IPS-15b (cell line): ENCODE measurements around the gene CRTC1.

Experiments used
- H3K27me3 ChIP-seq: one replicate; pipeline ENCODE4 v1.6.1; 2013; ENCODE audit warnings: low read length; ENCODE audit not compliant: control insufficient read depth, insufficient read depth
- H3K36me3 ChIP-seq: one replicate; pipeline ENCODE4 v1.6.1; 2013; ENCODE audit warnings: low read length; ENCODE audit not compliant: control insufficient read depth, insufficient read depth
- H3K4me1 ChIP-seq: one replicate; pipeline ENCODE4 v1.6.1; 2013; ENCODE audit warnings: mild to moderate bottlenecking, low read length; ENCODE audit not compliant: control insufficient read depth, insufficient read depth
- H3K4me3 ChIP-seq: one replicate; pipeline ENCODE4 v1.5.1; 2013; ENCODE audit warnings: low read depth, low read length
- H3K9ac ChIP-seq: one replicate; pipeline ENCODE4 v1.6.1; 2013; ENCODE audit warnings: low read depth, mild to moderate bottlenecking, low read length
- H3K9me3 ChIP-seq: one replicate; pipeline ENCODE4 v1.6.1; 2013; ENCODE audit warnings: mild to moderate bottlenecking, low read length; ENCODE audit not compliant: control insufficient read depth, insufficient read depth

The CRTC1 gene

DNA sequence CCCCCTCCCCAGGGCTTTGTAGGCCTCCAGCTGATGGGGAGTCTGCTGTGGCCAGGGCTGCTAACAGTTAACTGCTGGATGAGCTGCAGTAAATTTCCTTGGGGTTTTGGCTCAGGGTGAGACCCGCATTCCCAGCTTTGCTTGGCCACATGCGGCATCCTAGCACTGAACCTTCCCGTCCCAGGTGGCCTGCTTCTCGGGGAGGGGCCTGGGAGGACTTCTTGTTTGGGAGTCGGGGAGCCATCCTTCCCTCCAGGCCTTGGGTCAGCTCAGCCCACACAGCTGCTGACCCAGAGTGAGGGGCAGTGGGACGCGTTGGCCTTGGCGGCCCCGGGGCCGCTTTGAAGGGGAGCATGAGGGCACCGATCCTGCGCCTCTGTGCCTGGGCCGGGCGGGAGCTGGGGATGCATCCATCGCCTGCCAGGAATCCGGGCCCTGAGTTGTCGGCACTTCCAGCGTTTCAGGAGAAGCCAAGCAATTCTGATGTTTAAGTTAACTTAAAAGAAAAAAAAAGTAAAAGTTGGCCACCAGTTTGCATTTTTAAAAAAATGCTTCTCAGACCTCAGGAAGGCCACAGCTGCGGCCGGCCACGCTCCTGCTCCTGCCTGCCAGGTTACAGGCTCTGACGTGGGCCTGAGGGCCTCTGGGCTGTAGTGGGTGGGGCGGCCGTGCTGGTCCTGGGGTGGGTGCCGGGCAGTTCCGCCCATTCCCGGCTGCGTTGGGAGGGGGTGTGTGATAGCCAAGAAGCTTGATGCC is 27.7 kb downstream of the CRTC1 start:
- no peaks in the 10 kb centered on the region for H3K27me3 ChIP-seq
- H3K9ac ChIP-seq = no peak overlapping the region
- H3K36me3 ChIP-seq = no peaks in the 10 kb centered on the region
- no peak overlapping the region for H3K4me3 ChIP-seq
- no peaks in the 10 kb centered on the region for H3K4me1 ChIP-seq
- no peaks in the 10 kb centered on the region for H3K9me3 ChIP-seq

DNA sequence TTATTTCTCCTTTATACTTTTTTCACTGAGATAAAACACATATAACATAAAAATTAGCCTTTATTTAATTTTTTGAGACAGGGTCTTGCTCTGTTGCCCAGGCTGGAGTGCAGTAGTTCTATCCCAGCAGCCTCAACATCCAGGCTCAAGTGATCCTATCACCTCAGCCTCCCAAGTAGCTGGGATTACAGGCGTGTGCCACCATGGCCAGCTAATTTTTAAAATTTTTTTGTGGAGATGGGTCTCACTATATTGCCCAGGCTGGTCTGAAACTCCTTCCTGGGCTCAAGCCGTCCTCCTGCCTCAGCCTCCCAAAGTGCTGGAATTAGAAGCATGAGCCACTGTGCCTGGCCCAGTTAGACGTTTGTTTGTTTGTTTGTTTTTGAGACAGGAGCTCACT is 28.4 kb downstream of the CRTC1 start:
- Histone ChIP-seq H3K27me3 (no peaks in the 10 kb centered on the region), H3K9ac (no peak overlapping the region), H3K4me1 (no peaks in the 10 kb centered on the region), H3K4me3 (no peak overlapping the region), H3K9me3 (no peaks in the 10 kb centered on the region), H3K36me3 (no peaks in the 10 kb centered on the region)

DNA sequence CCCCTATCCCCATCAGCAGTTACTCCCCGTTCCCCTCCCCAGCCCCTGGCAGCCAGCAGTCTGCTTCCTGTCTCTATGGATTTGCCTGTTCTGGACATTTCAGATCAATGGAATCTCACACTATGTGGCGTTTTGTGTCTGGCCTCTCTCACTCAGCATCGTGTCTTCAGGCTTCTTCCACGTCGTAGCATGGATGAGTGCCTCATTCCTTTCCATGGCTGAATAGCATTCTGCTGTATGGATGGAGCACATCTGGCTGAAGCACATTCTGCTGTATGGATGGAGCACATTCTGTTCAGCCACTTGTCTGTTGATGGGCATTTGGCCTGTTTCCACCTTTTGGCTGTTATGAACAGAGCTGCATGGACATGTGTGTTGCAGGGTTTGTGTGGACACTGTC is 29.5 kb downstream of the CRTC1 start:
- Histone ChIP-seq H3K9ac (no peak overlapping the region), H3K4me3 (no peak overlapping the region), H3K27me3 (no peaks in the 10 kb centered on the region), H3K4me1 (no peaks in the 10 kb centered on the region), H3K36me3 (no peaks in the 10 kb centered on the region), H3K9me3 (no peaks in the 10 kb centered on the region)

DNA sequence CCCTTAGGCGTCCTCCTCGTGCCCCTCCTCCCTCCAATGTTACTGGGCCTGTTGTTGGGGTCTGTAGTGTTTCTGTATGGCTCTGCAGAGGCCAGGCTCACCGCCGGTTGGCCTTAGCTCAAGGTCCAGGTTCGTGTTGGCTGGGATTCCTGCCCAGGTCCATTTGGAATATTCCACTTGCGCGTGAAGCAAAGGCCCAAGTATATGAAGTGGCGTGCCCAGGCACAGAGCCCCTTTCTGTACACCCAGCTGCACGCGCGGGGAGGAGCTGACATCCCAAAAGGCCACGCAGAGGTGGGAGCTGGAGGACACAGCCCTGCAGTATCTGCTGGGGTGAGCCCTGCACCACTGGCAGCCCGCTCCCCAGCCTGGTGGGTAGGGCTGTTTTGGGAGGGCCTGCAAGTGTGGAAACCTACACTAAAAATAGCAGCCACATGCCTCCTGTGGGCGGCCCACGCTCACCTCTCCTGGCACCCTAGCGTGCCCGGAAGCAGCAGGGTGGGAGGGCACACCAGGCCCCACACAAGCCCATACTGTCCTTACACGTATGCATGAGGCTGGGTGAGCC is 30.2 kb downstream of the CRTC1 start:
- no peaks in the 10 kb centered on the region for H3K4me1 ChIP-seq
- no peaks in the 10 kb centered on the region for H3K9me3 ChIP-seq
- H3K4me3 ChIP-seq = no peak overlapping the region
- no peaks in the 10 kb centered on the region for H3K36me3 ChIP-seq
- H3K9ac ChIP-seq = no peak overlapping the region
- H3K27me3 ChIP-seq = no peaks in the 10 kb centered on the region

DNA sequence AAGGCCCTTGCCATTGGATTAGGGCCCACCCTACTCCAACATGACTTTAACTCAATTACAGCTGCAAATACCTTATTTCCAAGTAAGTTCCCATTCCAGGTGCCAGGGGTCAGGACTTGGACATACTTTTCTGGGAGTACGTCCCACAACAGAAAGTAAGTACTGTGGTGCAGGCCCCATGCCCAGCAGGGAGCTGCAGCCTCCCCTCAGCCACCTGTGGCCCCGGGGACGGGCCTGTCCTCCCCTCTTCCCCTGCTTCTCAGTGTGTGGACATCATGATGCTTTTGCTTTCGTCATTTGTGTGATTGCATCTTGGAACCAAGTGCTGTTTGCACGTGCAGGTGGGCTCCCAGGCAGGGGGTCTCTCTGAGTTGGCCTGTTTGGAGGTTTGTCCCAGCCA is 31.9 kb downstream of the CRTC1 start:
- no peak overlapping the region for H3K9ac ChIP-seq
- H3K27me3 ChIP-seq = no peaks in the 10 kb centered on the region
- no peak overlapping the region for H3K4me3 ChIP-seq
- no peaks in the 10 kb centered on the region for H3K4me1 ChIP-seq
- H3K36me3 ChIP-seq = no peaks in the 10 kb centered on the region
- H3K9me3 ChIP-seq = no peaks in the 10 kb centered on the region

DNA sequence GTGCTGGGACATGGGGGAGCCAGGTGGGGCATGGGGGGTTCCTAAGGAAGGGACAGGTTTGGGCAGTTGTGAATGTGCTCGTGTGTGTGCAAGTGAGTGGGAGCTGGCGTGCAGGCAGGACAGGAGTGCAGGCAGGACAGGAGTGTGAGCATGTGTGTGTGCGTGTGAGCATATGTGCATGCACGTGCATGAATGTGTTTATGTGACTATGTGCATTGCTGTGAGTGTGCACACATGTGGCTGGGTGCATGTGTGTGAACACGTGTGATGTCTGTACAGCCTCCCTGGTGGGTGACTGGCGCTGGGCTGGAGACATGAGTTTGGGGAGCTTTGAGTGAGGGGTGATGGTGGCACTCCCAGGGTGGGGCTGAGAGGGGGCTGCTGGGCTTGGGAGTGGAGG is 33.4 kb downstream of the CRTC1 start:
- H3K27me3 ChIP-seq = no peaks in the 10 kb centered on the region
- no peaks in the 10 kb centered on the region for H3K9me3 ChIP-seq
- H3K36me3 ChIP-seq = no peaks in the 10 kb centered on the region
- H3K9ac ChIP-seq = no peak overlapping the region
- H3K4me1 ChIP-seq = no peaks in the 10 kb centered on the region
- no peak overlapping the region for H3K4me3 ChIP-seq

DNA sequence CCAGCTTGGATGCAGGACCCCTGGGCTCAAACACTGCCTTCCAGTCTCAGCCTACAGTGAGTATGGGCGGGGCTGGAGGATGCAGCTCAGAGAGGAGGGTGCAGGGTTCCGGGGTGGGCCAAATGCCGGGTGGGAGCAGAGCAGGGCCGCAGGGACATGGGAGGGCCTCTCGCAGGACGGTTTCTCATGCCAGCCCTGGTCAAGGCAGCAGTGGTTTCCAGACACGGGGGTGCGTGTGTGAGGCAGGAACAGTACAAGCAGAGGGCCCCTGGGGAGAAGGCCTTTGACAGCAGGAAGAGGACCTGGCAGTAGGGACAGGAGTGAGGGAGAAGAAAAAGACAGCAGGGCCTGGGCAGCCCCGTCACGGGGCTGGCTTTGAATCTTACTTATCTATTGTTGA is 34.1 kb downstream of the CRTC1 start:
- Histone ChIP-seq H3K4me1 (no peaks in the 10 kb centered on the region), H3K9ac (no peak overlapping the region)

DNA sequence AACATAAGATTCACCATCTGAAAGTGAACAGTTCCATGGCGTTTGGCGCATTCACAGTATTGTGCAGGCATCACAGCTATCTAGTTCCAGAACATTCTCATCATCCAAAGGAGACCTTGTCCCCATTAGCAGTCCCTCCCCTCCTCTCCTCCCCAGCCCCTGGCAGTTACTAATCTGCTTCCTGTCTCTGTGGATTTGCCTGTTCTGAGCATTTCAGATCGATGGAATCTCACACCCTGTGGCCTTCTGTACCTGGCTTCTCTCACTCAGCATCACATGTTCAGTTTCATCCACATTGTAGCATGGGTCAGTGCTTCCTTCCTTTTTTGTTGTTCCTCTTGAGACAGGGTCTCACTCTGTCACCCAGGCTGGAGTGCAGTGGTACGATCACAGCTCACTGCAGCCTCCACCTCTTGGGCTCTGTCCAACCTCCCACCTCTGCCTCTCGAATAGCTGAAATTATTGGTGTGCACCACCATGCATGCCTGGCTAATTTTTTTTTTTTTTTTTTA is 34.6 kb downstream of the CRTC1 start:
- H3K27me3 ChIP-seq = no peaks in the 10 kb centered on the region
- H3K4me3 ChIP-seq = no peak overlapping the region
- H3K36me3 ChIP-seq = no peaks in the 10 kb centered on the region
- no peaks in the 10 kb centered on the region for H3K4me1 ChIP-seq
- no peaks in the 10 kb centered on the region for H3K9me3 ChIP-seq
- H3K9ac ChIP-seq = peak overlapping the region; percentile 0

More for the DNA sequence above, 34.1 kb downstream of the CRTC1 start:
- Histone ChIP-seq H3K4me3 (no peak overlapping the region), H3K27me3 (no peaks in the 10 kb centered on the region), H3K36me3 (no peaks in the 10 kb centered on the region), H3K9me3 (no peaks in the 10 kb centered on the region)

DNA sequence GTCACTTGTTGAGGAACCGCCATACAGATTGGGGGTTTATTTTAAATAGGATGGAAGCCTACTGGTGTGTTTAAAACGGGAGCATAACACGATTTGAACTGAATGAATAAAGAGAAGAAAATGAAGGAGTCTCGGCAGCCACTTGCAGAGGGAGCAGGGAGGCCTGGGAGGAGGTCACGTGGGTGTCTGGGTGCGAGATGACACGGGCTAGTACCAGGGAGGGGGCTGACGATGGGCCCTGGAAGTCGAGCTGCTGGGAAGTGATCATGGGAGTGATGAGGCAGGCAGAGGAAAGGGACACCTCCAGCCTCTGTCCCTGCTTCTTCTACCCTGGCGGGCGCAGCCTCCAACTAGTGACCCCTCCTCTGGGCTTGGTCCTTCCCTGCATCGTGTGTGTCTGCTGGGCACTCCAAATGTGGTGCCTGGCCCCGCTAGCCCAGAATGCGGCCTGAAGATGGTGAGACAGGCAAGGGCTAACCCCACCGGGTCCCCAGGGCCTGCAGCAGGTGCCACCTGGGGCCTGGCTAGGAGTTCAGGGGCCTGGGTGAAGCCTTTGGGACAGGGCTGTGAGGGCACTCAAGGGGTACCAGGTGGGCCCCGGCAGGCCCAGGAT is 35.5 kb downstream of the CRTC1 start:
- Histone ChIP-seq H3K4me1 (no peaks in the 10 kb centered on the region), H3K9ac (no peak overlapping the region), H3K27me3 (no peaks in the 10 kb centered on the region), H3K36me3 (no peaks in the 10 kb centered on the region), H3K9me3 (no peaks in the 10 kb centered on the region), H3K4me3 (no peak overlapping the region)

DNA sequence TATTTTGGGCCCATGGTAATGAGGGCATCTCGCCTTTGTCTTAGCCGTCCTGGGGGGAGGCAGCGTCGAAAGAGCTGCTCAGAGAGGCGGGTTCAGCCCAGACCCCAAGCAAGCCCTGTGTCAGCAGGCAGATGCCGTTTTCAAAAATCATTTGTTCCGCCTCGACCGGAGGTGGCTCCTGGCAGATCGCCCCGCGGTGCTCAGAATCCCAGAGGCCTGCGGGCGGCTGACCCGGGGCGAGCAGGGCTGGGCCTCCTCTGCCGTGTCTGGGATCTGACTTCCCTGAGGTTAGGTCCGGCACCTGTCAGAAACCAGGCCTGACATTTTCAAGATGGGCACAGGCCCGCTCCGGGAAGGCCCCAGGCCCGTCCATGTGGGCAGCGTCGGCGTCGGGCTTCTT is 36.1 kb downstream of the CRTC1 start:
- no peaks in the 10 kb centered on the region for H3K4me1 ChIP-seq
- H3K36me3 ChIP-seq = no peaks in the 10 kb centered on the region
- no peaks in the 10 kb centered on the region for H3K27me3 ChIP-seq
- no peaks in the 10 kb centered on the region for H3K9me3 ChIP-seq
- no peak overlapping the region for H3K4me3 ChIP-seq
- H3K9ac ChIP-seq = no peak overlapping the region

DNA sequence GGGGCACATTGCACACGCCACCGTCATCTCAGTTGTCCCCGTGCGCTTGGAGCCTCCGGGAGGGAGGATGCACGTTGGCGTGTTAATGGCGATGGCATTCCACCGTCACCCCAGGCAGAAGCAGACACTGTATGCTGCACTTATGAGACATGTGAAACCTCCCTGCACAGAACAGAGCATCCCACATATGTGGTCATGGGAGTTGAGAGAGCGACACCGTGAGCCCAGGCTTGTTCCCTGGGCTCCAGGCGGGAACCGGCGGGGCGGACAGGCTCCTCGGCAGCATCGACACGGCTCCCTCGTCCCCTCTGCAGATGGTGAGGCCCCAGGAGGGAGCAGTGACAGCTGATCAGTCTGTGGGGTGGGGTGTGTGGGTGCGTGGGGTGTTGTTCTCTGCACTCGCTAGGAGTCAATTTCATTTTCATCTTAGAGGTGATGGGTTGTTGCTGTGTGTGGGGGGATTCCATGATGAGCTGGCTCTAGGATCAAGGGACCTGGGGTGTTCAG is 40.4 kb downstream of the CRTC1 start:
- Histone ChIP-seq H3K9ac (no peak overlapping the region), H3K4me3 (no peak overlapping the region), H3K4me1 (no peaks in the 10 kb centered on the region), H3K27me3 (no peaks in the 10 kb centered on the region), H3K9me3 (no peaks in the 10 kb centered on the region), H3K36me3 (peaks cover 3% of the 10 kb centered on the region)
